Kidney (tissue), 14 donors: Measurements from ENCODE around the gene CCS. TPM values are rescaled to one million over a fixed set of nuclear protein-coding genes. Genes with fewer than 3 reads are reported as not detected.

Experiments used
- DNase-seq, 5 donors: peaks; one replicate each; pipeline ENCODE4 v3.0.0-alpha.2; 2013 to 2020
- FAIRE-seq: peaks from 2 replicates; lab custom pipeline; 2012; peaks lifted over from hg19 to GRCh38; lab: Jason Lieb, UNC
- H3K27ac ChIP-seq, 2 donors: one replicate each; pipeline ENCODE4 v1.7.0; 2013; ENCODE audit warnings: low read depth in 2 of 2, low read length in 2 of 2, inconsistent platforms in 1 of 2
- H3K27me3 ChIP-seq: one replicate; pipeline ENCODE4 v1.7.1; 2013; ENCODE audit warnings: low read length, inconsistent platforms; ENCODE audit not compliant: control insufficient read depth, insufficient read depth
- H3K36me3 ChIP-seq, 3 donors: one replicate each; pipeline versions ENCODE4 v1.7.0 to v1.7.1; 2013; ENCODE audit warnings: low read length in 3 of 3, control low read depth in 1 of 3, inconsistent platforms in 1 of 3; ENCODE audit not compliant: insufficient read depth in 3 of 3, control insufficient read depth in 2 of 3
- H3K4me1 ChIP-seq, 3 donors: one replicate each; pipeline versions ENCODE4 v1.7.0 to v1.7.1; 2013; ENCODE audit warnings: low read length in 3 of 3, inconsistent platforms in 1 of 3, low read depth in 1 of 3; ENCODE audit not compliant: control insufficient read depth in 2 of 3, insufficient read depth in 2 of 3
- H3K4me3 ChIP-seq, 3 donors: one replicate each; pipeline versions ENCODE4 v1.7.0 to v1.8.1; 2013; ENCODE audit warnings: low read length in 3 of 3, control low read depth in 1 of 3, inconsistent platforms in 1 of 3
- H3K9ac ChIP-seq, 3 donors: one replicate each; pipeline versions ENCODE4 v1.7.0 to v1.7.1; 2013; ENCODE audit warnings: low read length in 3 of 3, control low read depth in 1 of 3, inconsistent platforms in 1 of 3
- H3K9me3 ChIP-seq, 3 donors: one replicate each; pipeline versions ENCODE4 v1.7.0 to v1.7.1; 2013; ENCODE audit warnings: low read length in 3 of 3, control low read depth in 1 of 3, inconsistent platforms in 1 of 3; ENCODE audit not compliant: control insufficient read depth in 2 of 3, insufficient read depth in 1 of 3
- CTCF ChIP-seq: IDR thresholded peaks from 3 replicates; pipeline ENCODE4 v1.5.1; 2012; ENCODE audit warnings: mild to moderate bottlenecking, moderate library complexity, borderline replicate concordance; ENCODE audit not compliant: insufficient read depth; ENCODE audit errors: extremely low read depth
- intact Hi-C: fragments of 100-400 bp; cut with DNase I; formaldehyde crosslinking; loops from one replicate; pipeline ENCODE4 v1.11.1; 2022
- polyA plus RNA-seq: library from polyadenylated mRNA; stranded (reverse); fragments of 350-450 nt; fragmentation: Illumina TruSeq; extraction: RNeasy Lipid Tissue Mini Kit (QIAGEN cat#74804); gene quantifications from one replicate; pipeline ENCODE4 v1.2.3, GENCODE V29; 2014; ENCODE audit warnings: low read depth, low replicate concordance; ENCODE audit not compliant: insufficient read depth
- total RNA-seq: library from RNA; stranded (reverse); fragmentation: NEBNext Ultra II Directional; extraction: Animal tissue kit (Norgen Biotek cat#: 25700); gene quantifications from one replicate; pipeline ENCODE4 v1.2.1, GENCODE V29; 2021
- donor health status: control.
- donor health status: control.
- donor health status: control.
- donor health status: control.
- donor health status: control.
- donor health status: DM: yes; HTN: yes; CAD: no.
- donor health status: Normal renal cell carcinoma (clear cell type).

Gene CCS
- total and polyA plus RNA-seq, 2 donors from 2014 or later: 40.7 to 78.7 TPM

DNA sequence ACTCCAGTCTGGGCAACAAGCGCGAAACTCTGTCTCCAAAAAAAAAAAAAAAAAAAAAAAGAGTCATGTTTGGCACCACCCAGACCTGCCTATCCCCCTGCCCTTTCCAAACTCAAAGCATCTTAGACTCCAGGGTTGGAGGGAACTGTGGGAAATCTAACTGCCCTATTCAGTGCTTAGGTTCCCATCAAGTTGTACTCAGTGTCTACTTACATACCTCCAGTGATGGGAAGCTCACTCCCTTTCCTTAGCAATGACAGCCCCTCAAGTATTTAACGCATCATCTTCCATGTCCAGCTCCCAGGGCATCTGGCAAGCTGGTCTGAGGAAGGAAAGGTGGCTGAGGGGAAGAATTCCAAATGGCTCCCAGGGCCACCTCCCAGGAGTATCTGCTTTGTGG, 43.3 kb upstream of the CCS start:
- no peak for DNase-seq
- no peak overlapping the region for H3K9ac ChIP-seq
- H3K36me3 ChIP-seq: no peaks in the 10 kb centered on the region
- H3K27me3 ChIP-seq: no peaks in the 10 kb centered on the region
- TF ChIP-seq CTCF: no peak
- H3K9me3 ChIP-seq: no peaks in the 10 kb centered on the region
- H3K27ac ChIP-seq: no peak overlapping the region
- peaks cover 0 to 5% (median 4%) of the 10 kb centered on the region in 3 donors for H3K4me1 ChIP-seq
- no peak for FAIRE-seq
- H3K4me3 ChIP-seq: no peak overlapping the region
- intact Hi-C loops: no loop called here

- Histone ChIP-seq H3K9ac (no peak overlapping the region), H3K9me3 (no peaks in the 10 kb centered on the region), H3K4me3 (no peak overlapping the region), H3K36me3 (no peaks in the 10 kb centered on the region), H3K27ac (no peak overlapping the region), H3K27me3 (no peaks in the 10 kb centered on the region), H3K4me1 (peaks cover 0 to 4% (median 3%) of the 10 kb centered on the region in 3 donors)
- intact Hi-C loops: no loop called here
- FAIRE-seq: no peak
- no peak for TF ChIP-seq CTCF
- no peak for DNase-seq
Observed at GRCh38 chr11:66550887-66551286, 42.1 kb upstream of the CCS start.

GRCh38 chr11:66554602-66555001, 38.4 kb upstream of the CCS start:
- Histone ChIP-seq H3K27ac (no peak overlapping the region), H3K36me3 (no peaks in the 10 kb centered on the region), H3K9me3 (no peaks in the 10 kb centered on the region), H3K4me1 (peaks cover 0 to 4% (median 0%) of the 10 kb centered on the region in 3 donors), H3K9ac (no peak overlapping the region), H3K4me3 (no peak overlapping the region), H3K27me3 (peaks cover 4% of the 10 kb centered on the region)
- DNase-seq (no peak), FAIRE-seq (no peak)
- intact Hi-C loops: no loop called here
- TF ChIP-seq CTCF: no peak

GRCh38 chr11:66555416-66555815, 37.6 kb upstream of the CCS start:
- intact Hi-C loops: no loop called here
- FAIRE-seq: no peak
- no peaks in the 10 kb centered on the region for H3K9me3 ChIP-seq
- H3K9ac ChIP-seq: no peak overlapping the region
- no peak overlapping the region for H3K4me3 ChIP-seq
- H3K36me3 ChIP-seq: no peaks in the 10 kb centered on the region
- H3K27me3 ChIP-seq: peaks cover 4% of the 10 kb centered on the region
- TF ChIP-seq CTCF: no peak
- no peak for DNase-seq
- H3K4me1 ChIP-seq: peaks cover 0 to 4% (median 0%) of the 10 kb centered on the region in 3 donors
- H3K27ac ChIP-seq: no peak overlapping the region
